ENCODE data around the gene WDR35. TPM values are rescaled to one million over a fixed set of nuclear protein-coding genes. Genes with fewer than 3 reads are reported as not detected.

Gene WDR35
- total RNA-seq, 1 experiment from 2014 or later = 6.6 TPM

DNA sequence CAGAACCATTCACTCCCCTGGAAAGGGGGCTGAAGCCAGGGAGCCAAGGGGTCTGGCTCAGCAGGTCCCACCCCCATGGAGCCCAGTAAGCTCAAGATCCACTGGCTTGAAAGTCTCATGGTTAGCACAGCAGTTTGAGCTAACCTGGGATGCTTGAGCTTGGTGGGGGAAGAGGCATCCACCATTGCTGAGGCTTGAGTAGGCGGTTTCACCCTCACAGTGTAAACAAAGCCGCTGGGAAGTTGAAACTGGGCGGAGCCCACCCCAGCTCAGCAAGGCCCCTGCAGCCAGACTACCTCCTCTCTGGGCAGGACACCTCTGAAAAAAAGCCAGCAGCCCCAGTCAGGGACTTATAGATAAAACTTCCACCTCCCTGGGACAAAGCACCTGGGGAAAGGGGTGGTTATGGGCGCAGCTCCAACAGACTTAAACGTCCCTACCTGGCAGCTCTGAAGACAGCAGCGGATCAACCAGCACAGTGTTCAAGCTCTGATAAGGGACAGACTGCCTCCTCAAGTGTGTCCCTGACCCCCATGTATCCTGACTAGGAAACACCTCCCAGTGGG lies 73.4 kb downstream of the WDR35 start:
- Histone ChIP-seq H3K27me3 (ENCODE audit: low read length) (no peaks in the 10 kb centered on the region), H3F3A (ENCODE audit: low read length, unreplicated experiment) (peaks cover under 1% of the 10 kb centered on the region), H3K4me1 (ENCODE audit: insufficient read depth, low read length) (peaks cover 18% of the 10 kb centered on the region), H3K4me3 (ENCODE audit: low read length) (no peak overlapping the region), H2AFZ (ENCODE audit: low read length) (no peak overlapping the region), H3K9me2 (replicated peaks; ENCODE audit: low read length) (no peaks in the 10 kb centered on the region), H3K9me3 (ENCODE audit: low read length) (no peaks in the 10 kb centered on the region), H3K27ac (ENCODE audit: low read length) (no peak overlapping the region), H3K4me2 (ENCODE audit: low read length) (no peak overlapping the region), H3K9ac (ENCODE audit: low read length) (no peak overlapping the region), H4K20me1 (ENCODE audit: low read length) (no peaks in the 10 kb centered on the region), H3K79me2 (ENCODE audit: low read length) (no peaks in the 10 kb centered on the region), H3K36me3 (ENCODE audit: low read depth, low read length) (0 out of 2 replicates have a peak, but pooled peaks cover 4% of the 10 kb centered on the region)
- TF ChIP-seq EZH2phosphoT487 (IDR thresholded peaks at IDR 0.05; ENCODE audit: borderline replicate concordance, low read length) (no peak), EZH2 (IDR thresholded peaks at IDR 0.05; ENCODE audit: low read length, unreplicated experiment) (no peak)
- TF ChIP-seq, protein P1, sequence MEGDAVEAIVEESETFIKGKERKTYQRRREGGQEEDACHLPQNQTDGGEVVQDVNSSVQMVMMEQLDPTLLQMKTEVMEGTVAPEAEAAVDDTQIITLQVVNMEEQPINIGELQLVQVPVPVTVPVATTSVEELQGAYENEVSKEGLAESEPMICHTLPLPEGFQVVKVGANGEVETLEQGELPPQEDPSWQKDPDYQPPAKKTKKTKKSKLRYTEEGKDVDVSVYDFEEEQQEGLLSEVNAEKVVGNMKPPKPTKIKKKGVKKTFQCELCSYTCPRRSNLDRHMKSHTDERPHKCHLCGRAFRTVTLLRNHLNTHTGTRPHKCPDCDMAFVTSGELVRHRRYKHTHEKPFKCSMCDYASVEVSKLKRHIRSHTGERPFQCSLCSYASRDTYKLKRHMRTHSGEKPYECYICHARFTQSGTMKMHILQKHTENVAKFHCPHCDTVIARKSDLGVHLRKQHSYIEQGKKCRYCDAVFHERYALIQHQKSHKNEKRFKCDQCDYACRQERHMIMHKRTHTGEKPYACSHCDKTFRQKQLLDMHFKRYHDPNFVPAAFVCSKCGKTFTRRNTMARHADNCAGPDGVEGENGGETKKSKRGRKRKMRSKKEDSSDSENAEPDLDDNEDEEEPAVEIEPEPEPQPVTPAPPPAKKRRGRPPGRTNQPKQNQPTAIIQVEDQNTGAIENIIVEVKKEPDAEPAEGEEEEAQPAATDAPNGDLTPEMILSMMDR (conservative IDR thresholded peaks at IDR 0.05; ENCODE audit: low read depth, low read length) = no peak
- POLR2A ChIA-PET (ENCODE audit: unreplicated experiment) = no interaction called here
- no peak for DNase-seq
- no peak for ATAC-seq
- CTCF ChIA-PET = no interaction called here
- no TSS peak for BruUV-seq (replicated peaks)
- intact Hi-C loops (cut with micrococcal nuclease) = no loop called here

DNA sequence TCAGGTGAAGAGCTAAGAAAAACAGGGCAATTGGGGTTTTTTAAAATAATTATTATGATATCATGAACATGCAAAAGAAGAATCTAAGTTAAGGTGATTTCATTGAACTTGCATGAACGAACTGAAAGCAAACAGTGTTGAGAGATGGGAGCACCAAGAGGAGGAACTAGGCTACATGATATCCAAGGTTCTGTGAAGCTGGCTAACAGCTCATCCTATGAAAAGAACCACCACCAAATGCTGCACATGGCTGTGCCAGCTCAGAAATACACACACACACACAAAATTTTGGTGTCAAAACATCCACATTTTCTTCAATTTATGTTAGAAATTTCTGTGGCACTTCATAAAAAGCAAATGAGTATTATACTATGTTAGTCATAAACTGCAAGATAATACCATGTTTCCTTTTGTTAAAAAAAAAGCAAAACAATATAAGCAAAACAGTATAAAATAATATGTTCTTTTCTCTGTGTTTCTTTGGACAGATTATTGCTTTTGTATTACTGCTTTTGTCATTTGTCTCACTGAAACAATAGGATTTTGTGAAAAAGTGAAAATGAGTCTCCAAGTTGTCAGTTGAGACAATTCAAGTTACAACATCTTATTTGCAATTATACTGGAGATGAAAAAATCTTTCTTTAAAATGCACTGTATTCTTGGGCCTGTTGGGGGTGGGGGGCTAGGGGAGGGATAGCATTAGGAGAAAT lies 75.5 kb downstream of the WDR35 start:
- H3K4me3 ChIP-seq (ENCODE audit: low read length) = no peak overlapping the region
- no peak for ATAC-seq
- H3K27me3 ChIP-seq (ENCODE audit: low read length) = no peaks in the 10 kb centered on the region
- intact Hi-C loops (cut with micrococcal nuclease) = loop anchor here (5.0 kb wide), 1 partner anchor 138 kb away; the partner anchor contains the start of gene LAPTM4A
- BruUV-seq (replicated peaks) = no TSS peak
- H3K4me2 ChIP-seq (ENCODE audit: low read length) = no peak overlapping the region
- peaks cover 32% of the 10 kb centered on the region for H3K4me1 ChIP-seq (ENCODE audit: insufficient read depth, low read length)
- no peak overlapping the region for H2AFZ ChIP-seq (ENCODE audit: low read length)
- H3K79me2 ChIP-seq (ENCODE audit: low read length) = no peaks in the 10 kb centered on the region
- TF ChIP-seq EZH2phosphoT487 (IDR thresholded peaks at IDR 0.05; ENCODE audit: borderline replicate concordance, low read length) (no peak), EZH2 (IDR thresholded peaks at IDR 0.05; ENCODE audit: low read length, unreplicated experiment) (no peak)
- TF ChIP-seq, protein P1 (conservative IDR thresholded peaks at IDR 0.05; ENCODE audit: low read depth, low read length) = no peak
- no peak for DNase-seq
- H3F3A ChIP-seq (ENCODE audit: low read length, unreplicated experiment) = peaks cover 4% of the 10 kb centered on the region
- no peaks in the 10 kb centered on the region for H3K9me3 ChIP-seq (ENCODE audit: low read length)
- CTCF ChIA-PET = no interaction called here
- H3K9me2 ChIP-seq (replicated peaks; ENCODE audit: low read length) = no peaks in the 10 kb centered on the region
- H3K27ac ChIP-seq (ENCODE audit: low read length) = no peak overlapping the region
- no peak overlapping the region for H3K9ac ChIP-seq (ENCODE audit: low read length)
- 0 out of 2 replicates have a peak, but pooled peaks cover 4% of the 10 kb centered on the region for H3K36me3 ChIP-seq (ENCODE audit: low read depth, low read length)
- POLR2A ChIA-PET (ENCODE audit: unreplicated experiment) = no interaction called here
- no peaks in the 10 kb centered on the region for H4K20me1 ChIP-seq (ENCODE audit: low read length)
